Effector CD4-positive, alpha-beta T cell (primary cell): Measurements from ENCODE around the gene GABRP. TPM values are rescaled to one million over a fixed set of nuclear protein-coding genes. Genes with fewer than 3 reads are reported as not detected.
"Not testable (repeated sequence)": the region's sequence is repeated elsewhere in the genome, so short reads cannot be mapped to it uniquely, and the experiment has no call there.

Experiments
- DNase-seq: peaks from one replicate; pipeline ENCODE4 v3.0.0-alpha.2; 2020
- total RNA-seq: gene quantifications from one replicate; lab custom pipeline; 2026; lab: John Stamatoyannopoulos, UW

The GABRP gene, protein sequence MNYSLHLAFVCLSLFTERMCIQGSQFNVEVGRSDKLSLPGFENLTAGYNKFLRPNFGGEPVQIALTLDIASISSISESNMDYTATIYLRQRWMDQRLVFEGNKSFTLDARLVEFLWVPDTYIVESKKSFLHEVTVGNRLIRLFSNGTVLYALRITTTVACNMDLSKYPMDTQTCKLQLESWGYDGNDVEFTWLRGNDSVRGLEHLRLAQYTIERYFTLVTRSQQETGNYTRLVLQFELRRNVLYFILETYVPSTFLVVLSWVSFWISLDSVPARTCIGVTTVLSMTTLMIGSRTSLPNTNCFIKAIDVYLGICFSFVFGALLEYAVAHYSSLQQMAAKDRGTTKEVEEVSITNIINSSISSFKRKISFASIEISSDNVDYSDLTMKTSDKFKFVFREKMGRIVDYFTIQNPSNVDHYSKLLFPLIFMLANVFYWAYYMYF
- not detected for total RNA-seq

DNA sequence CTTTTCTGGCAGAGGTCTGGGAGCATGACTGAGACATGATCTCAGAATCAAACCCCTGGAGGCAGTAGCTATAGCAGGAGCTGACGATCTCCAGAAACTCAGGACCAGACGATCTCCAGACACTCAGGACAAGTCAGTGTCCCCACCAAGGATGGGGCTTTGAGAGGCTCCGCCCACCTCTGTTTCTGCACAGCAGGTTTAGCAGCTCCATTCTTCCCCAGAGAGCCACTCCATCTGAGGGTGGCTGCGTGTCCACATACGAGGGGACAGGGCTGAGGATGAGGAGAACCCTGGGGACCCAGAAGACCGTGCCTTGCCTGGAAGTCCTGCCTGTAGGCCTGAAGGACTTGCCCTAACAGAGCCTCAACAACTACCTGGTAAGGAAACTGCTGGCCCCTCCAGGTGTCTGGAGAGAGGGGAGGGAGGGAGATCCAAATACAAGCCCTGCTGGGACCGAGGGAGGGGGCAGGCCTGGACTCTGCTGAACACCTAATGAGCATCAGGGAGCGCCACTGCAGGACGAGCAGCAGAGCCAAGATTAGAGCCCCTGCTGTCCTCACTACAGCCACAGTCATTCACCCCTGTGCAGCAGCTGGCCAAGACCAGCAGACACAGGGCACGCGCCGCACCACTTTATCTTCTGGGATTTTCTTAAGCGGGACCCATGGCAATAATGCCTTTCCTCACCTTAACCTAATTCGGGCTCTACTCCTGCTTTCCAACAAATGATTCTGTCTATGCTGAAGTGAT, at the start of gene GABRP:
GABRP (plus strand) TSS at position 228 of the 750 bp plus-strand sequence. CDS start 4,891 bp downstream, outside the sequence.
- DNase-seq: no peak

DNA sequence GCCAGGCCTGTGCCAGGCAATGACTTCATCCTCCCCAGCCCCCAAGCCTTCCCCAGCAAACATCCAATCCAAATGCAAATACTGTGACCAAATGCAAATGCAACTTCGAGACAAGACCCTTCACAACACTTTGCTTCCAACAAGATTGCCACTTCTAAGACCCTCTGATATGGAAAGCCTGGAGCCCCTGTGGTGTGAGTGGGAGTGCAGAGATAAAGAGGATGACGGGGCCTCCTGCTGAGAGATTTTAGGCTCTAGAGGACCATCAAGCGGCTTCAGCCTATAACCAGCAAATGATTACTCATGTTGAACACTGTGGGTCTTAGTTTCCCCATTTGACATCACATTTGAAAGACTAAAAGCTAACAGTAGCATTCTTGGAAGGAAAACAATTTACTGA, 46.6 kb upstream of the GABRP start:
- DNase-seq: no peak

DNA sequence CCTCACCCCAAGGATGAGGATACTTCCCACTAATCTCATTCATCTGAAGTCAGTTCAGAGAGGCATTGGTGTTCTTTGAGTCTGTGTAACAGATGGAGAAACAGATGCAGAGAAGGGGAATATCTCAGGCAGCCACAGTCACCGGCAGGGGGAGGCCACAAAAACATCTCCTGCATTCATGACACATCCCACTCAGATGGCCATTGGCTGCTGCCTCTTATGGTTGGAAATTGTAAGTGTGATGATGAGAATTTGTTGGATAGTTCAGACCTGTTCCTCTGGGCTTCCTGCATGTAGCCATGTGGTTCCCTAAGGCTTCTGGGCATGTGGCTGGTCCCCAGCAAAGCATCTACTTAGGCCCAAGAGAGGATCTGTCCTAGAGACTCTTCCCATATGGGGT, 45.9 kb upstream of the GABRP start:
- DNase-seq: no peak

DNA sequence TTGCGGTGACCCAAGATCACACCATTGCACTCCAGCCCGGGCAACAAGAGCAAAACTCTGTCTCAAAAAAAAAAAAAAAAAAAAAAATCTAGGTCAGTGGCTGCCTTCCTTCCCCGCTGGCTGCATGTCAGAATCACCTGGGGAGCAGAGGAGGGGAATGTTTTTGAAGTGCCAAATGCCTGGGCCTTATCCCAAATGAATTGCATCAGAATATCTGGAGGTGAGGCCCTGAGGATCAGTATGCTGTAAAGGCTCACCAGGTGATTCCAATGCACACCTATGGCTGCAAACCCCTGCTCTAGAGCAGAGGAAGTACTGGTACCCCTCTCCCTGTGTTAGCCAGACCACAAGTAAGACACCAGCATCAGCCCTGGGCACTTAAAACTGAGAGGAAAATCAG, 44.7 kb upstream of the GABRP start:
- DNase-seq: no peak

DNA sequence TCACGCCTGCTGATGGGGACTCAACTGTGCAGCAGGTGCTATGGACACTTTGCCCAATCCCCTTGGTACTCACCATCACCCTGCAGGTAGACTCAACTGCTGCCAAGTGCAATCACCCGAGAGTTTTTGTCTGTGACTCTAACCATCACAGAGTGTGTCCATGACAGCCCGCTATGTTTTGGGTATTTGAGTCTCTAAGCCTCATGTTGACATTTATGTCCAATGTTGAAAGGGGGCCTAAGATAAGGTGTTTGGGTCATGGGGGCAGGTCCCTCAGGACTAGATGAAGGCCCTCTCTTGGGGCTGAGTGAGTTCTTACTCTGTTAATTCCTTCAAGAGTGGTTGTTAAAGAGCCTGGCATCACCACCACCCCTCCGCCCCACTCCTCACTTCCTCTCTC, 44.1 kb upstream of the GABRP start:
- DNase-seq: no peak

DNA sequence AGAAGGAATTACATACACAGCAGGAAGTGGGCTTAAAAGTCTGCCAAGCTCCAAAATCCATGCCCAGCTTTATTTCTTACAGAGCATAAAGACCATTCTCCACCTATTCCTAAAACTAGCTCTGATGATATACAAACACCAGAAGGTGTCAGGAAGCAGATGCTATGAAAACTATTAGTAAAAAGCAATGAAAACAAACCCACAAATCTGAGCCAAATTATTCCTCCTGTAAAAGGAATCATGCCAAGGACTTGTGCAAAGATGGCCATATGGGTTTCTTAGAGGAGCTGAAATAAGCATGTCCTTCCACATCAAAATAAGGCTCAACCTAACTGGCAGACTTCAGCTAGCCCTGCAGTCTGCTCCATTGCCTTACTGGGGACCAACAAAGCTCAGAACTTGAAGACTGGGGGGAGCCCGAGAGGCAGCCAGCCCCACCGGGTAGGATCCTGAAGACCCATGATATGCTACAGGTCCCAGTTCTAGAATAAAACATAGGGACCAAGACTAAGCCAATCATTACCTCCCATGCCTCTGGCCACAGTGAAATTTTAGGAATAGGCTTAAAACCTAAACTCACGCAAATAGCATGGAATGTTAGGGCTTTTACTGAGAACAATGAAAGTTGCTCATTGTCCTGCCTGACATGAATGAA, 42.8 kb upstream of the GABRP start:
- DNase-seq: no peak

DNA sequence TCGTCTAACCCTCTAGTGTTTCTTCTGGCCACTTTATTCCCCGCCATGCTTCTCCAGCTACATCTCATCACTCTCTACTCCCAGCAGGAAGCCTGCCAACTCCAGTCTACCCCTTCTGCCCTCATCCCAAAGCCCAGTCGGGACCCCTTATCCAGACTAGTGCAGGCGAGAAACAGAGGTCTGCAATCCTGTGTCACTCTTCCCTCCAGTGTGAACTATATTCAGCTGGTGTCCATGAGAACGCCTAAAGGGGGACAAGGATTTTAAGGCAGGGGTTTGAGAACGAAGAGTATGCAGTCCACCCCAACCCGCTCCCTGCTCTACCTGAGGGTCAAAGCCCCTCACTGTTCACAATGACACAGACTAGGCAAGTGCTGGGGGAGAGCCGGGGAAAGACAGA, 41.7 kb upstream of the GABRP start:
- DNase-seq: no peak

DNA sequence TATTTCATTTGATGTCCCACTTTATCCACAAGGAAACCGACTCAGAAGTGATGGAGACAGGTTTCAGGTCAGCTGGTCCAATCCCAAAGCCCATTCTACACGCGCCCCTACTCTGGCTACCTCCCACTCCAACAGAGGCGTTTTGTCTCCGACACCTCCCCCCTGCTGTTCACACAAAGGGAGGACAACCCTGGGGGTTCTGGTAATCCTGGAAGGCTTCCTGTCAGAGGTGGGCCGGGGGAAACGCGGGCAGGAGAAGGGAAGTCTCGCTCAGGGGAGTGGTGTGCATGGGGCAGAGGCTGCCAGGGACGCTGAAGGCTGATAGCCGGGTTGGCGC, 39.7 kb upstream of the GABRP start:
- no peak for DNase-seq

DNA sequence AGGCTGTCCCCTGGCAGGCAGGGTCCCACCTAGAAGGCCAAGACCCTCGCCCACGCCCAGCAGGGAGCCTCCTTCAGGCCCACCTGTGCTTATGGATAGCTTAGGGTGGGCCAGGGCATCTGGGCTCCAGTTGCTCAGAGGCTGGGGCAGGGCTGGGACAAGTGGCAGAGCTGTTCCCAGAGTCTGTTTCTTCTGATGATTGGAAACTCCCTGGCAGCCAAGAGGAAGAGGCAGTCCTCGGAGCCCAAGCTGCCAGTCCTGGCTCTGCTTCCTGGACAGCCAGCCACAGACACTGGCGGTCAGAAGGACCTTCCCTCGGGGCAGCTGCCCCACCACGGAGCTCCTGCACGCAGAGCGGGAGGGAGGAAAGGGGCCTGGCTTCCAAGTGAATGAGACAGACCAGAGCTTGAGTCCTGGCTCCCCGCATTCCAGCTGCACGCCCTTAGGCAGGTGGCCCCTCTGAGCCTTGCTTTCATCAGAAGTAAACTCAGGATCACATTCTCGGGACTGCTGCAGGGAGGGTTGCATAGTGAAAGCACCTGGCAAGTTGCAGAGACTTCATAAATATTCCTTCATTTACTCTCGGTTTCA, 37.9 kb upstream of the GABRP start:
- DNase-seq: no peak

DNA sequence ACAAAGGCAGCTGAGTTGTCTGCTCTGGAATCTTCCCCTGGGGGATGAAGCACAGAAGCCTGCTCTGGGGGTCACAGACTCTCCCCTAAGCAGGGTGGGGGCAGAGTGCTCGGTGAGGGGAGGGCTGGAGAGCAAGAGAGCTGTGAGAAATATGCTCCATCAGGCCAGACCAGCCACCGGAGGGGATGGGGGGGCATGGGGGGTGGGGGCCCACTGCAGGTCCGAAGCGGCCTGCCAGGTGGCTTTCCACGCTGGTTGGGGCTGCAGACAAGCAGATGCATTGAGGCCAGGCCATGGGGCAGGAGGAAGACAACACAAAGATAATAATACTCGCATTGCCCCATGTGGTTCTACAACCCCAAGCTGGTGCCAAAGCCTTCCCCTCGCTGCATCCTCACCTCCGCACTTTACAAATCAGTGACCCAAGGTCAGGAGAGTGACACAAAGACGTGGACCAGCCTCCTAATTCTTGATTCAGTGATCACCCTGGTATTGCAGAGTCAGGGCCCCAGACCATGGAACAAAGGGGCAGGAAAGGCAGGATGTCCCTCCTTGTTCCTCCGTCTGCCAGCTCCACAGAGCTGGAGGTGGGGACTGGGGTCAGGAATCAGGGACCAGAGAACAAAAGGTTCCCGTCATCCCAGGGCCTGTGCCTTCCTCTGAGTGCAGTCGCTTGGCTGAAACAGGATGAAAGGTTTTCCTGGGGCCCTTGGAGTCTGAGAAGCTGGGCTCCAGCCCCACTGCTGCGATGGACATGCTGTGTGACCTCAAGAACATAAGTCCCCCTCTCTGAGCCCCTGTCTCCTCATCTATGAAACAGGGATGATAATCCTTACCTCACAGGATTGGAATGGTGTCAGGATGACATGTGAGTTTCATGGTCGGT, 37.2 kb upstream of the GABRP start:
- no peak for DNase-seq

DNA sequence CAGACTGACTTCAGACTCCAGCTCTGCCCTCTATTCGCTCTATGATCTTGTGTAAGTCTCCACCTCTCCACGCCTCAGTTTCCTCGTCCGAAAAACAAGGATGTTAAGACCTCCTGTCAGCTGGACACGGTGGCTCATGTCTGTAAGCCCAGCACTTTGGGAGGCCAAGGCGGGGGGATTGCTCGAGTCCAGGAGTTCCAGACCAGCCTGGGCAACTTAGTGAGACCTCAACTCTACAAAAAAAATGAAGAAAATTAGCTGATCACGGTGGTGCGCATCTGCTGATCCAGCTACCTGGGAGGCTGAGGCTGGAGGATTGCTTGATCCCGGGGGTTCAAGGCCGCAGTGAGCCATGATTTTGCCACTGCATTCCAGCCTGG, 36.6 kb upstream of the GABRP start:
- DNase-seq: no peak

DNA sequence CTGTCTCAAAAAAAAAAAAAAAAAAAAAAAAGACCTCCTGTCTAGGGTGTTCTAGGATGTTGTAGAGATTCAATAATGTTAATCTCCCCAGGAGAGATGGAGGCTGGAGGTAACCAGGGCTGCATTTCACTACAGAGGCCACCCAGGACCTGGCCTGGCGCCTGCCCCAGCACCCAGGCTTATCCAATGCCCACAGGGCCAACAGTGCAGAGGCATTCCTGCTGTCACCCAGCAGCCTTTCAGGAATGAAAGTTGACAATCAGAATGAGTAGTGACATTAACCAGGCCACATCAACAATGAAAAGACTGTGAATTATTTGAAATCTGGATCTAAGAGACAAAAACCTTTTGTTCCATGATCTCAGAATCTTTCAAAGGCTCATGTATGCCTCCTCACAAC, 36.2 kb upstream of the GABRP start:
- DNase-seq: no peak

DNA sequence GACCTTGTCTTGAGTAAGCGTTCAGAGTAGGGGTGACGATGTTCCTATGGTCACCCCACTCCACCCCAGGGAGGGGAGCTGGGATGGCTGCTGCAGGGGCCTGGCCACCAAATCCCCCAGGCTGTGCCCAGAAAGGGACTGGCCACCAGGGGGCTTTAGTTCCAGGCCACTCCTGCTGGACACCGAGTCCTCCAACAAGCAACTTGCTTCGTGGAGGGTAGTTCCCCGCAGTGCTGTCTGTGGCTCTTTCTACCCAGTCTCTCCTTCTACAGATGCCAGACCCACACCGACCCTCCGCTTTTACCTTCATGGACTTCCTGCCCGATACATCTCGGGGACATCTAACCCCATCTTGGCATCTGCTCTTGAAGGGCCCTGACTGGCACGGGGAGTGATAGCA, 35.7 kb upstream of the GABRP start:
- DNase-seq: no peak

DNA sequence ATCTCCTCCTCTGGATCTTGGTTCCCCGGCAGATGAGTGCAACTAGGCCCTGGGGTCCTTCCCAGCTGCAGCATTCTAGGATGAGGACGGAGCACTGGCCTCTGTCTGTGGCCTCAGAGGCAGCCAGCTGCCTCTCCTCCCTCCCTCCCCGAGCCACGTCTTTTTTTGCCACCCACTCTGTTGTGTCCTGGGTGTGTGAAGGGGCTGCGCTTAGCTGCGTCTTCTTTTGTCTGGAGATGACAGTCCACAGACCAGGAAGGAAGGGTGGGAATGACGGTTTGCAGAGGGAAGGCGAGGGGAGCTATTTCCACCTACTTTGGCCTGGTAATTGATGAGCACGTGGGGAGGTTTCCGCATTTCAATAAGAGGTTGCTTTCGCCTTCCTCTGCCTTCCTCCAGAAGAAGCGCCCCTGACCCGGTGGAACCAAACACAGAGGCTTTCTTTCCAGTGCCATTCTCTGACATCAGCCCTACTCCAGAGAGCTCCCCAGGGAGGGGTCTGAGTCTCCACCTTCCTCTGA, 34.5 kb upstream of the GABRP start:
- no peak for DNase-seq

DNA sequence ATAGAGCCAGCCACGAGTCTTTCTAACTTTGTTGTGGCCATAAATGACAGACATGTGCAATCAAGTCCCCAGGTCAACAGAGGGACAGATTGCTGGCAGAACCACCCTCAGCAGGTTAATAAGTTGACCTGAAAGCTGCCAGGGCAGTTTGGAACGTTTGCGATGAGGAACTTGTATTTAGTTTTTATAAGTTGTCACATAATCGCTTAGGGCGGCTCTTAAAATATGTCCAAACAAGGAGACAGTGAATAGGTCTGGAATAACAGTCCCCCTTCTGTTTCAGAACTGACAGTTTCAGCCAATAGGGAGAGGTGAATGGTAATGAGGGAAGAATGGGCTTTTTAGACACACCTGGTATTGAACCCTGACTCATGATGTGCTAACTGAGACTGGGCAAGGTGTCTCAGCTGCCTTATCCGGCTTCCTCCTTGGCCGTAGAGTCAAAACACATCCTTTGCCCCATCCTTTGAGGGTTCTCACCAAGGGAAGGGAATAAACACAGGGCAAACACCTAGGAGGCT, 33.6 kb upstream of the GABRP start:
- DNase-seq: no peak

DNA sequence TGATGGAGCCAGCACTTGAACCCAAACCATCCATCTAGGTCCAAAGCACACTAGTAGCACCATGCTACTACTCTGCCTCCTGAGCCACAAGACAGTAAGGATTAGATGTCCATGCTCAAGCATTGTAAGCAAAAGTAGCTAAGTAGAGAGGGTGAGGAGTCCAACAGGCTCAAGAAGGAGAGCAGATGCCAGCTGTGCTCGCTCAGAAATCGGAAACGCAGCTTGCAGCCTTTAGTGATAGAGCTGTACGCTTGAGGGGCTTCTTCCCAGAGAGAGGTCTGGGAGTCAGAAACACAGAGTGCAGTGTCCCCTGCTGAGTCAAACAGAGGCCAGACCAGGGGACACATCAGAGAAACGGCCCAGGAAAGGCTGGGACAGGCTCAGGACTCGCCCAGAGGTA, 32.7 kb upstream of the GABRP start:
- DNase-seq: no peak

DNA sequence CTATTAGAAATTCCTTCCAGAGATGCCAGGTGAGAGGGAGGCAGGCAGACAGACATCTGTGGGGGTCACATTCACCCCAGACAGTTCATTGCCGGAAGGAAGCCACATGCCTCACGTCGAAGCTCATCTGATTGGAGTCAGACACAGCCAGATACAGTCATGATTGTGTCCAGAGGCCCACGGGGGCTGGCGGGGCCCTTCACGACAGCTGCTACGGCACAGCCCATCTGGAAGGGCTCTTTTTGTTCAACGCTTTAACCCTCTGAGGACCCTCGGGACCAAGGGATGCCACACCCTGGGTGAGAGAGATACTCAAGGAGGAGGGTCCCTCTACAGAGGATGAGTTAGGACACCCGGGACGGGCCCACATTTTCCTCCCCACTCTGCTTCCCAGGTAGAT, 31.9 kb upstream of the GABRP start:
- DNase-seq: no peak

DNA sequence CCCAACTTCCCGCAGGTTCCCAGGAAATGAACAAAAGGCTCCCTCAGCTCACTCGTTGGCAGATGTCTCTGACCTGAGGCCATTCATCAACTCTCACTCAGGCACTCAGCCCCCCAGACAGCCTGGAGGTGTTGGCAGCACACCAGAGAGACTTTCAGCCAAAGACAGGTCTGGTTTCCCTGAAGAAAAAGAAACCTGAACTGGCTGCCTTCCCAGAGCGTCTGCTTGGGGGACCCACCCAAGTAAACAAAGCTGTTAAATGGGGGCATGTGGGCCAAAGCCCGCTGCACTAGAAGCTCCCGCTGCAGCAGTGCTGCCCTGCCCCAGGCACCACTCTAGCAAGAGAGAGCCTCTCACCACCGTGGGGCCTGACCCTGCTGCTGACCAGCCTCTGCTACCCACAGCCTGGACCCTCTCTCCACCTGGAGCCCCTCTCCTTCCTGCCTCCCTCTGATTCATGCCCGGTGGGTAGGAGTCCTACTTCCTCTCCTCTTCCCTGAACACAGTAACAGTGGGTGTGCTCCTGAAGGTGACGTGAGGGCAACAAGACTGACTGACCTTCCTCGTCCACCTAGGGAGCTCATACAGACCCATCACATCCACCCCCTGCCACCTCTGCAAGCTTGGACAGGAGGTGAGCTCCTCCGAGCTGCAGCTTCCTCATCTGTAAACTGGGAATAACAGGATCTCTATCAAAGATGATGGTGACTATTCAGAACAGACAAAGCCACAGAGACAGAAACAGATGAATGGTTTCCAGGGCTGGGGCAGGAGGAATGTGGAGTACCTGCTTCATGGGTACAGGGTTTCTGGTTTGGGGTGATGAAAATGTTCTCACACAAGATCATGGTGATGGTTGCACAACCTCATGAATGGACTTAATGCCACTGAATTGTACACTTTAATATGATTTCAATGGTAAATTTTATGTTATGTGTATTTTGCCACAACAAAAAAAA, 31.0 kb upstream of the GABRP start:
- DNase-seq: no peak

DNA sequence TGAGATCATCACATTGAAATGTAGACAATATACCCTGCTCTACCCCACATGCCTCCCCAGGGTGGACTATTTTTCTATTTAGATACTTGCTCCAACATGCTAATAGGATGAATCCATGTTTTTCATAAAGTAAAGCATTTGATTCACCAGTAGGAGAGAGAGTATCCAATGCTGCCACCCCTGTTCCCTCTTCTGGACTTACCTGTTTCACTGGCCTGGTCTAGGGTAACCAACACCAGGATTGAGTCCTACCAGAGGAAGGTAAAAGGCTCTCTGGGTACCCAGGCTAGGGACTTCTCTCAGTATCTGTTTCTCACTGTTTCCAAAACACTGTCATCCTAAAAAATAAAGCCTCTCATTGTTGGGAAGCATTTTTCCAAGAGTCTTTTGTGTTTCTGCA, 30.2 kb upstream of the GABRP start:
- DNase-seq: no peak

DNA sequence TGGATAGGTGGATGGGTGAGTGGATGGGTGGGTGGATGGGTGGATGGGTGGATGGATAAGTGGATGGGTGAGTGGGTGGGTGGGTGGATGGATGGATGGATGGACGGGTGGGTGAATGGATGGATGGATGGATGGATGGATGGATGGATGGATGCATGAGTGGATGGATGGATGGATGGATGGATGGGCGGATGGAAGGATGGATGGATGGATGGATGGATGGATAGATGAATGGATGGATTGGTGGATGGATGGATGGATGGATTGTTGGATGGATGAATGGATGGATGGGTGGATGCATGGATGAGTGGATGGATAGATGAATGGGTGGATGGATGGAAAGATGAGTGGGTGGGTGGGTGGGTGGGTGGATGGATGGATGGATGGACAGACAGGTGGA, 29.0 kb upstream of the GABRP start:
- not testable (repeated sequence) for DNase-seq
